Neural cell (in vitro differentiated cells): ENCODE results near the gene ZC3HAV1. TPM values are rescaled to one million over a fixed set of nuclear protein-coding genes. Genes with fewer than 3 reads are reported as not detected.

Experiments used
- H2AFZ ChIP-seq: fragments of 200-600, 300-800 bp; sonication (generic), shearing (Covaris generic); 2 replicates; pipeline ENCODE4 v1.6.0; 2014; ENCODE audit warnings: low read depth, mild to moderate bottlenecking, antibody characterized with exemption, low read length, moderate library complexity
- H3F3A ChIP-seq: fragments of 200-600 bp; shearing (Covaris generic); 2 replicates; pipeline ENCODE4 v1.6.1; 2016; ENCODE audit warnings: mild to moderate bottlenecking, moderate library complexity, mixed read lengths, antibody characterized with exemption, low read length; ENCODE audit not compliant: insufficient read depth, poor library complexity, severe bottlenecking
- H3K27ac ChIP-seq: fragments of 200-600, 300-800 bp; sonication (generic), shearing (Covaris generic); 2 replicates; pipeline ENCODE4 v1.5.1; 2014; ENCODE audit warnings: mild to moderate bottlenecking, low read length, moderate library complexity
- H3K27me3 ChIP-seq: fragments of 300-800, 200-600 bp; sonication (generic), shearing (Covaris generic); 2 replicates; pipeline ENCODE4 v1.6.0; 2014; ENCODE audit warnings: mild to moderate bottlenecking, low read depth, low read length, moderate library complexity; ENCODE audit not compliant: insufficient read depth
- H3K36me3 ChIP-seq: fragments of 300-800, 200-600 bp; sonication (generic), shearing (Covaris generic); 2 replicates; pipeline ENCODE4 v1.5.1; 2014; ENCODE audit warnings: mild to moderate bottlenecking, antibody characterized with exemption, low read length, moderate library complexity; ENCODE audit not compliant: insufficient read depth
- H3K4me2 ChIP-seq: fragments of 300-800, 200-600 bp; sonication (generic), shearing (Covaris generic); 2 replicates; pipeline ENCODE4 v1.6.0; 2014; ENCODE audit warnings: mild to moderate bottlenecking, low read length
- H3K4me3 ChIP-seq: fragments of 300-800, 200-600 bp; sonication (generic), shearing (Covaris generic); 2 replicates; pipeline ENCODE4 v1.5.1; 2014; ENCODE audit warnings: mild to moderate bottlenecking, low read length, moderate library complexity
- H3K79me2 ChIP-seq: fragments of 200-600 bp; shearing (Covaris generic); replicated peaks from 2 replicates; pipeline ENCODE4 v1.6.0; 2014; ENCODE audit warnings: mild to moderate bottlenecking, low read length, moderate library complexity; ENCODE audit not compliant: insufficient read depth
- H3K9ac ChIP-seq: fragments of 300-800, 200-600 bp; sonication (generic), shearing (Covaris generic); 2 replicates; pipeline ENCODE4 v1.6.1; 2016; ENCODE audit warnings: mild to moderate bottlenecking, low read length, mixed read lengths
- H3K9me2 ChIP-seq: fragments of 200-600 bp; shearing (Covaris generic); 2 replicates; pipeline ENCODE4 v1.6.1; 2016; ENCODE audit warnings: mild to moderate bottlenecking, low read length, mixed read lengths; ENCODE audit not compliant: insufficient read depth
- H3K9me3 ChIP-seq: fragments of 200-600, 300-800 bp; sonication (generic), shearing (Covaris generic); 2 replicates; pipeline ENCODE4 v1.6.1; 2016; ENCODE audit warnings: mild to moderate bottlenecking, mixed run types, low read length, moderate library complexity, mixed read lengths
- H4K20me1 ChIP-seq: fragments of 200-600 bp; shearing (Covaris generic); 2 replicates; pipeline ENCODE4 v1.6.1; 2016; ENCODE audit warnings: mild to moderate bottlenecking, mixed run types; ENCODE audit not compliant: insufficient read depth
- CTCF ChIP-seq: fragments of 450-650 bp; IDR thresholded peaks from 2 replicates; pipeline ENCODE4 v1.5.1; 2014; ENCODE audit warnings: antibody characterized with exemption, mild to moderate bottlenecking, moderate library complexity; ENCODE audit not compliant: poor library complexity, severe bottlenecking
- EP300 ChIP-seq: fragments of 450-650 bp; conservative IDR thresholded peaks from 2 replicates; pipeline ENCODE4 v1.6.1; 2014; ENCODE audit warnings: antibody characterized with exemption, mild to moderate bottlenecking, moderate library complexity; ENCODE audit not compliant: poor library complexity, severe bottlenecking
- EZH2 ChIP-seq: fragments of 200-600, 300-800 bp; shearing (Covaris generic), sonication (generic); IDR thresholded peaks from 2 replicates; pipeline ENCODE4 v1.6.1; 2014; ENCODE audit warnings: antibody characterized with exemption, low read length, borderline replicate concordance, mild to moderate bottlenecking; ENCODE audit not compliant: insufficient read depth, poor library complexity, severe bottlenecking
- MXI1 ChIP-seq: fragments of 450-650 bp; conservative IDR thresholded peaks from 2 replicates; pipeline ENCODE4 v1.6.1; 2014; ENCODE audit warnings: antibody characterized with exemption, mild to moderate bottlenecking; ENCODE audit not compliant: poor library complexity, severe bottlenecking
- POLR2AphosphoS5 ChIP-seq: IDR thresholded peaks from 2 replicates; pipeline ENCODE4 v1.6.1; 2012
- RAD21 ChIP-seq: fragments of 450-650 bp; conservative IDR thresholded peaks from 2 replicates; pipeline ENCODE4 v1.6.1; 2014; ENCODE audit warnings: antibody characterized with exemption, mild to moderate bottlenecking, moderate library complexity
- REST ChIP-seq: IDR thresholded peaks from 2 replicates; pipeline ENCODE4 v1.6.1; 2012; ENCODE audit warnings: borderline replicate concordance
- SMC3 ChIP-seq: fragments of 450-650 bp; conservative IDR thresholded peaks from 2 replicates; pipeline ENCODE4 v1.6.1; 2014; ENCODE audit warnings: antibody characterized with exemption, mild to moderate bottlenecking, moderate library complexity; ENCODE audit not compliant: poor library complexity
- TAF1 ChIP-seq: IDR thresholded peaks from 2 replicates; pipeline ENCODE4 v1.6.1; 2012; ENCODE audit warnings: low read depth
- polyA plus RNA-seq: library from polyadenylated mRNA; depleted of rRNA; stranded (reverse); fragments of >200 nt; gene quantifications from 2 replicates; pipeline ENCODE4 v1.2.3, GENCODE V29; 2014

The ZC3HAV1 gene
- polyA plus RNA-seq, 1 donor from 2014 or later, result 0.16 TPM

- no peak for TF ChIP-seq MXI1
- TF ChIP-seq TAF1, result no peak
- no peak for TF ChIP-seq EP300
- no peak for TF ChIP-seq POLR2AphosphoS5
- no peak for TF ChIP-seq CTCF
- no peak for TF ChIP-seq EZH2
- TF ChIP-seq SMC3, result no peak
- TF ChIP-seq REST, result no peak
- no peak for TF ChIP-seq RAD21
- H3K36me3 ChIP-seq, result no peaks in the 10 kb centered on the region
Observed at GRCh38 chr7:139111147-139111546, 1.6 kb upstream of the ZC3HAV1 start.

GRCh38 chr7:139109983-139110411 is 477 bp upstream of the ZC3HAV1 start:
- no peak for TF ChIP-seq REST
- TF ChIP-seq POLR2AphosphoS5, result no peak
- no peak for TF ChIP-seq SMC3
- no peak for TF ChIP-seq TAF1
- TF ChIP-seq EZH2, result no peak
- no peak for TF ChIP-seq EP300
- no peak for TF ChIP-seq MXI1
- TF ChIP-seq RAD21, result no peak
- no peak for TF ChIP-seq CTCF
- Histone ChIP-seq H3K9me2 (no peaks in the 10 kb centered on the region), H3K36me3 (no peaks in the 10 kb centered on the region), H3K4me2 (no peak overlapping the region), H3K4me3 (peak overlapping the region; percentile 86), H3F3A (no peaks in the 10 kb centered on the region), H2AFZ (no peak overlapping the region), H3K79me2 (no peaks in the 10 kb centered on the region), H4K20me1 (no peaks in the 10 kb centered on the region), H3K9me3 (no peaks in the 10 kb centered on the region), H3K9ac (no peak overlapping the region), H3K27me3 (peaks cover 46% of the 10 kb centered on the region), H3K27ac (no peak overlapping the region)

More at GRCh38 chr7:139111147-139111546, 1.6 kb upstream of the ZC3HAV1 start:
- H3K27me3 ChIP-seq, result peaks cover 46% of the 10 kb centered on the region
- no peak overlapping the region for H3K4me2 ChIP-seq
- no peaks in the 10 kb centered on the region for H3K9me2 ChIP-seq
- H3K79me2 ChIP-seq, result no peaks in the 10 kb centered on the region
- H3F3A ChIP-seq, result no peaks in the 10 kb centered on the region
- H3K27ac ChIP-seq, result no peak overlapping the region
- H4K20me1 ChIP-seq, result no peaks in the 10 kb centered on the region
- H3K4me3 ChIP-seq, result no peak overlapping the region
- no peak overlapping the region for H2AFZ ChIP-seq
- H3K9ac ChIP-seq, result no peak overlapping the region
- H3K9me3 ChIP-seq, result no peaks in the 10 kb centered on the region
